ENCODE results near the gene ADK.

DNA sequence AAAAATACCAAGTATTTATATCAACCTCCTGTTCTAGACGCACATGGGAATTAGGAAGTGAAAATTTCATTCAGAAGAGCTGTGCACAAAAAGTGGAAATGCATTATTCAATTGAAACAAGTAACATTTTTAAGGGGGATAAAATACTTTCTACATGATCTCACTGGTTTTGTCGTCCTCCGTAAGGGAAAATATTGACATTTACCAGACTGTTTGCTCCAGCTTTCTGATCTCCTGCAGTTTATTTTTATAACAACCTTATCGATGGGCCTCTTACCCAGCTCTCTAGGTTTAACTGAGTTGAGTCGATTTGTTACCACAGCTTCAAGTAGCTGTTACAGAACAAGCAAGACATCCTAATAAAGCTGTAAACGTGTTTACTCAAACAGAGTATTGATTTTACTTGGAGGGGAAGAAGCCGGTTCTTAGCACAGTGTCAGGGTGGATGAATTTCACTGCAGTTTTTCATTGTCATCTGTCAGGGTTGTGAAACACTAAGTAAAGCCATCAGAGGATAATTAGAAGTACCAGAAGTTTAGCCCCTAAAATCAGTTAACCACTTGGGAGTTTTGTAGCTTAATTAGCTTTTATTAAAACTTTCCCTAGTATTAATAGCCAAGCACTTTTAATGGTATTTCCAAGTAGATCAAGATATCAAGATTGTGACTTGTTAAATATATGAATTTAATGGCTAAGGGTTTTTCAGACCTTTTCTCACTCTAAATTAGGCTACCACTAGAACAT, 532.8 kb downstream of the ADK start:
- TF ChIP-seq, protein P1, sequence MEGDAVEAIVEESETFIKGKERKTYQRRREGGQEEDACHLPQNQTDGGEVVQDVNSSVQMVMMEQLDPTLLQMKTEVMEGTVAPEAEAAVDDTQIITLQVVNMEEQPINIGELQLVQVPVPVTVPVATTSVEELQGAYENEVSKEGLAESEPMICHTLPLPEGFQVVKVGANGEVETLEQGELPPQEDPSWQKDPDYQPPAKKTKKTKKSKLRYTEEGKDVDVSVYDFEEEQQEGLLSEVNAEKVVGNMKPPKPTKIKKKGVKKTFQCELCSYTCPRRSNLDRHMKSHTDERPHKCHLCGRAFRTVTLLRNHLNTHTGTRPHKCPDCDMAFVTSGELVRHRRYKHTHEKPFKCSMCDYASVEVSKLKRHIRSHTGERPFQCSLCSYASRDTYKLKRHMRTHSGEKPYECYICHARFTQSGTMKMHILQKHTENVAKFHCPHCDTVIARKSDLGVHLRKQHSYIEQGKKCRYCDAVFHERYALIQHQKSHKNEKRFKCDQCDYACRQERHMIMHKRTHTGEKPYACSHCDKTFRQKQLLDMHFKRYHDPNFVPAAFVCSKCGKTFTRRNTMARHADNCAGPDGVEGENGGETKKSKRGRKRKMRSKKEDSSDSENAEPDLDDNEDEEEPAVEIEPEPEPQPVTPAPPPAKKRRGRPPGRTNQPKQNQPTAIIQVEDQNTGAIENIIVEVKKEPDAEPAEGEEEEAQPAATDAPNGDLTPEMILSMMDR (conservative IDR thresholded peaks at IDR 0.05; ENCODE audit: low read length) = no peak
- no peak for TF ChIP-seq EZH2phosphoT487 (IDR thresholded peaks at IDR 0.05; ENCODE audit: borderline replicate concordance)

Data from Loucy (cell line).